Measurements from ENCODE around the gene GPR107. TPM values are rescaled to one million over a fixed set of nuclear protein-coding genes. Genes with fewer than 3 reads are reported as not detected.

Gene GPR107
- total RNA-seq, 1 donor from 2014 or later: 19.8 TPM

- Histone ChIP-seq H3K27ac (ENCODE audit: low read depth, low read length) (no peak overlapping the region), H3K36me3 (ENCODE audit: control insufficient read depth in 3 of 3, insufficient read depth in 3 of 3, low read length in 3 of 3) (no peaks in the 10 kb centered on the region), H3K4me1 (ENCODE audit: control insufficient read depth in 3 of 3, insufficient read depth in 3 of 3, low read length in 3 of 3) (no peaks in the 10 kb centered on the region), H3K9me3 (ENCODE audit: control insufficient read depth in 3 of 3, low read length in 3 of 3) (no peaks in the 10 kb centered on the region), H3K4me3 (ENCODE audit: low read length in 3 of 3) (no peak overlapping the region), H3K9ac (ENCODE audit: low read depth in 1 of 3, low read length in 3 of 3) (no peak overlapping the region), H3K27me3 (ENCODE audit: control insufficient read depth in 3 of 3, insufficient read depth in 3 of 3, low read length in 3 of 3) (peaks cover 0 to 5% (median 2%) of the 10 kb centered on the region in 3 donors)
Measured at GRCh38 chr9:130160862-130161470, 107.3 kb downstream of the GPR107 start.

GRCh38 chr9:130165579-130165978, 111.9 kb downstream of the GPR107 start:
- no peak overlapping the region for H3K9ac ChIP-seq (ENCODE audit: low read depth in 1 of 3, low read length in 3 of 3)
- H3K27me3 ChIP-seq (ENCODE audit: control insufficient read depth in 3 of 3, insufficient read depth in 3 of 3, low read length in 3 of 3): no peaks in the 10 kb centered on the region
- no peak overlapping the region for H3K27ac ChIP-seq (ENCODE audit: low read depth, low read length)
- no peak overlapping the region for H3K4me3 ChIP-seq (ENCODE audit: low read length in 3 of 3)
- no peaks in the 10 kb centered on the region for H3K4me1 ChIP-seq (ENCODE audit: control insufficient read depth in 3 of 3, insufficient read depth in 3 of 3, low read length in 3 of 3)
- H3K36me3 ChIP-seq (ENCODE audit: control insufficient read depth in 3 of 3, insufficient read depth in 3 of 3, low read length in 3 of 3): no peaks in the 10 kb centered on the region
- H3K9me3 ChIP-seq (ENCODE audit: control insufficient read depth in 3 of 3, low read length in 3 of 3): no peaks in the 10 kb centered on the region

GRCh38 chr9:130166399-130166798, 112.7 kb downstream of the GPR107 start:
- H3K9me3 ChIP-seq (ENCODE audit: control insufficient read depth in 3 of 3, low read length in 3 of 3): no peaks in the 10 kb centered on the region
- H3K36me3 ChIP-seq (ENCODE audit: control insufficient read depth in 3 of 3, insufficient read depth in 3 of 3, low read length in 3 of 3): no peaks in the 10 kb centered on the region
- H3K9ac ChIP-seq (ENCODE audit: low read depth in 1 of 3, low read length in 3 of 3): no peak overlapping the region
- H3K27ac ChIP-seq (ENCODE audit: low read depth, low read length): no peak overlapping the region
- no peaks in the 10 kb centered on the region for H3K27me3 ChIP-seq (ENCODE audit: control insufficient read depth in 3 of 3, insufficient read depth in 3 of 3, low read length in 3 of 3)
- H3K4me1 ChIP-seq (ENCODE audit: control insufficient read depth in 3 of 3, insufficient read depth in 3 of 3, low read length in 3 of 3): no peaks in the 10 kb centered on the region
- H3K4me3 ChIP-seq (ENCODE audit: low read length in 3 of 3): no peak overlapping the region

- Histone ChIP-seq H3K9me3 (ENCODE audit: control insufficient read depth in 3 of 3, low read length in 3 of 3) (no peaks in the 10 kb centered on the region), H3K9ac (ENCODE audit: low read depth in 1 of 3, low read length in 3 of 3) (no peak overlapping the region), H3K27ac (ENCODE audit: low read depth, low read length) (no peak overlapping the region), H3K4me1 (ENCODE audit: control insufficient read depth in 3 of 3, insufficient read depth in 3 of 3, low read length in 3 of 3) (peaks cover 0 to 2% (median under 1%) of the 10 kb centered on the region in 3 donors), H3K27me3 (ENCODE audit: control insufficient read depth in 3 of 3, insufficient read depth in 3 of 3, low read length in 3 of 3) (no peaks in the 10 kb centered on the region), H3K4me3 (ENCODE audit: low read length in 3 of 3) (no peak overlapping the region), H3K36me3 (ENCODE audit: control insufficient read depth in 3 of 3, insufficient read depth in 3 of 3, low read length in 3 of 3) (no peaks in the 10 kb centered on the region)
Measured at GRCh38 chr9:130167927-130168326, 114.2 kb downstream of the GPR107 start.

- no peaks in the 10 kb centered on the region for H3K9me3 ChIP-seq (ENCODE audit: control insufficient read depth in 3 of 3, low read length in 3 of 3)
- H3K36me3 ChIP-seq (ENCODE audit: control insufficient read depth in 3 of 3, insufficient read depth in 3 of 3, low read length in 3 of 3): no peaks in the 10 kb centered on the region
- no peak overlapping the region for H3K9ac ChIP-seq (ENCODE audit: low read depth in 1 of 3, low read length in 3 of 3)
- H3K4me3 ChIP-seq (ENCODE audit: low read length in 3 of 3): peak overlapping the region in 1 of 3 donors; percentile 35
- H3K27me3 ChIP-seq (ENCODE audit: control insufficient read depth in 3 of 3, insufficient read depth in 3 of 3, low read length in 3 of 3): peaks cover 3 to 13% (median 12%) of the 10 kb centered on the region in 3 donors
- peaks cover 5 to 12% (median 6%) of the 10 kb centered on the region in 3 donors for H3K4me1 ChIP-seq (ENCODE audit: control insufficient read depth in 3 of 3, insufficient read depth in 3 of 3, low read length in 3 of 3)
- H3K27ac ChIP-seq (ENCODE audit: low read depth, low read length): no peak overlapping the region
Measured at GRCh38 chr9:130171226-130172148, 117.8 kb downstream of the GPR107 start.

- peaks cover 5 to 12% (median 6%) of the 10 kb centered on the region in 3 donors for H3K4me1 ChIP-seq (ENCODE audit: control insufficient read depth in 3 of 3, insufficient read depth in 3 of 3, low read length in 3 of 3)
- H3K4me3 ChIP-seq (ENCODE audit: low read length in 3 of 3): peak within 1 kb of the TSS; percentile 43 to 52 (median 45)
- peaks cover 3 to 13% (median 12%) of the 10 kb centered on the region in 3 donors for H3K27me3 ChIP-seq (ENCODE audit: control insufficient read depth in 3 of 3, insufficient read depth in 3 of 3, low read length in 3 of 3)
- no peaks in the 10 kb centered on the region for H3K9me3 ChIP-seq (ENCODE audit: control insufficient read depth in 3 of 3, low read length in 3 of 3)
- no peak within 1 kb of the TSS for H3K27ac ChIP-seq (ENCODE audit: low read depth, low read length)
- no peaks in the 10 kb centered on the region for H3K36me3 ChIP-seq (ENCODE audit: control insufficient read depth in 3 of 3, insufficient read depth in 3 of 3, low read length in 3 of 3)
- peak within 1 kb of the TSS in 2 of 3 donors; percentile 50 to 57 for H3K9ac ChIP-seq (ENCODE audit: low read depth in 1 of 3, low read length in 3 of 3)
Measured at GRCh38 chr9:130172161-130172857, 118.6 kb downstream of the GPR107 start, which contains the start of gene NCS1. Gene NCS1 (plus strand): TSS chr9:130172404. CDS start chr9:130172664, 260 bp downstream.

- Histone ChIP-seq H3K4me3 (ENCODE audit: low read length in 3 of 3) (peak overlapping the region; percentile 43 to 52 (median 45)), H3K27me3 (ENCODE audit: control insufficient read depth in 3 of 3, insufficient read depth in 3 of 3, low read length in 3 of 3) (peaks cover 3 to 13% (median 12%) of the 10 kb centered on the region in 3 donors), H3K36me3 (ENCODE audit: control insufficient read depth in 3 of 3, insufficient read depth in 3 of 3, low read length in 3 of 3) (no peaks in the 10 kb centered on the region), H3K4me1 (ENCODE audit: control insufficient read depth in 3 of 3, insufficient read depth in 3 of 3, low read length in 3 of 3) (peaks cover 5 to 12% (median 6%) of the 10 kb centered on the region in 3 donors), H3K9me3 (ENCODE audit: control insufficient read depth in 3 of 3, low read length in 3 of 3) (no peaks in the 10 kb centered on the region), H3K27ac (ENCODE audit: low read depth, low read length) (no peak overlapping the region), H3K9ac (ENCODE audit: low read depth in 1 of 3, low read length in 3 of 3) (peak overlapping the region in 2 of 3 donors; percentile 50 to 57)
Measured at GRCh38 chr9:130172858-130173665, 119.4 kb downstream of the GPR107 start.

- H3K4me3 ChIP-seq (ENCODE audit: low read length in 3 of 3): peak overlapping the region; percentile 43 to 52 (median 45)
- H3K27ac ChIP-seq (ENCODE audit: low read depth, low read length): no peak overlapping the region
- H3K36me3 ChIP-seq (ENCODE audit: control insufficient read depth in 3 of 3, insufficient read depth in 3 of 3, low read length in 3 of 3): no peaks in the 10 kb centered on the region
- H3K9ac ChIP-seq (ENCODE audit: low read depth in 1 of 3, low read length in 3 of 3): peak overlapping the region in 1 of 3 donors; percentile 50
- no peaks in the 10 kb centered on the region for H3K9me3 ChIP-seq (ENCODE audit: control insufficient read depth in 3 of 3, low read length in 3 of 3)
- peaks cover 3 to 13% (median 12%) of the 10 kb centered on the region in 3 donors for H3K27me3 ChIP-seq (ENCODE audit: control insufficient read depth in 3 of 3, insufficient read depth in 3 of 3, low read length in 3 of 3)
- peaks cover 5 to 12% (median 6%) of the 10 kb centered on the region in 3 donors for H3K4me1 ChIP-seq (ENCODE audit: control insufficient read depth in 3 of 3, insufficient read depth in 3 of 3, low read length in 3 of 3)
Measured at GRCh38 chr9:130173666-130173983, 119.9 kb downstream of the GPR107 start.

GRCh38 chr9:130174025-130174424, 120.3 kb downstream of the GPR107 start:
- Histone ChIP-seq H3K36me3 (ENCODE audit: control insufficient read depth in 3 of 3, insufficient read depth in 3 of 3, low read length in 3 of 3) (no peaks in the 10 kb centered on the region), H3K4me1 (ENCODE audit: control insufficient read depth in 3 of 3, insufficient read depth in 3 of 3, low read length in 3 of 3) (peaks cover 5 to 12% (median 6%) of the 10 kb centered on the region in 3 donors), H3K4me3 (ENCODE audit: low read length in 3 of 3) (no peak overlapping the region), H3K27ac (ENCODE audit: low read depth, low read length) (no peak overlapping the region), H3K27me3 (ENCODE audit: control insufficient read depth in 3 of 3, insufficient read depth in 3 of 3, low read length in 3 of 3) (peaks cover 3 to 13% (median 12%) of the 10 kb centered on the region in 3 donors), H3K9me3 (ENCODE audit: control insufficient read depth in 3 of 3, low read length in 3 of 3) (no peaks in the 10 kb centered on the region), H3K9ac (ENCODE audit: low read depth in 1 of 3, low read length in 3 of 3) (no peak overlapping the region)
